GM21423 (cell line): Measurements from ENCODE around the gene SP8.

ENCODE experiments used
- ATAC-seq: cut with Tn5 transposase; IDR thresholded peaks from one replicate; pipeline ENCODE4 v1.9.1; 2021; ENCODE audit warnings: mild to moderate bottlenecking, moderate library complexity; ENCODE audit not compliant: unreplicated experiment

SP8 gene

GRCh38 chr7:20795361-20795760, 8.7 kb upstream of the SP8 start:
- ATAC-seq: no peak

- ATAC-seq: no peak
Observed at GRCh38 chr7:20794676-20795075, 8.0 kb upstream of the SP8 start.

DNA sequence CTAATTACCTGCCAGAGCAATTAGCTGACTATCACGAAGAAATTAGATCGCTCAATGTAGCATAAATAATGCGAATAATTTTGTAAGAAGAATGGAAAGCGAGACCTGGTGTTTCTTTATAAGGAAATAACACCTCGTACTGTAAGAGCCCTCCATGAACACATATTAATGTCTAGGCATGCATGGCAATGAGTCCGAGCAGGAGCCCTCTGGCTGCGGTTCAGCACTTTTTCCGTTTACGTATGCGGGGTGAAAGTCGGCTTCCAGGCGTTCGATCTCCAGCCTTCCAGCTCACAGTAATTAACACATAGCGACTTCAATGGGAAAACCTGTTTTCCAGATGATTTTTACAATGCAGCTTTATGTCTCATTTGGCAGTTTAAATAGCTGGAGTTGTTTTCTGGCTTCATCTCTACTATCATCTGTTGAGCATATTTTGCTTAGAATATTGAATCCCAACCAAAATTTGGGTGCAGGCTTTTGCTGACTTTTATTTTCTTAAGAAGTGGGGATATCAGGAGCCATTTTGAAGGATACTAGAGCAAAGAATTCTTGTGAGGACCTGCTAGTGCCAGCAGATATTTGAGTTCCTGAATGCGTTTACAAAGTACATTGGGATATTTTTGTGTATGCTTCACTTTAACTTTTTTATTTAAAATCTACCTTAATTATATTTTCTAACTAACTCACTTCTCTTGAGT, 7.2 kb upstream of the SP8 start:
- ATAC-seq: no peak

- no peak for ATAC-seq
Observed at GRCh38 chr7:20793248-20793647, 6.6 kb upstream of the SP8 start.

- ATAC-seq: no peak
Observed at GRCh38 chr7:20791538-20792434, 5.1 kb upstream of the SP8 start.

DNA sequence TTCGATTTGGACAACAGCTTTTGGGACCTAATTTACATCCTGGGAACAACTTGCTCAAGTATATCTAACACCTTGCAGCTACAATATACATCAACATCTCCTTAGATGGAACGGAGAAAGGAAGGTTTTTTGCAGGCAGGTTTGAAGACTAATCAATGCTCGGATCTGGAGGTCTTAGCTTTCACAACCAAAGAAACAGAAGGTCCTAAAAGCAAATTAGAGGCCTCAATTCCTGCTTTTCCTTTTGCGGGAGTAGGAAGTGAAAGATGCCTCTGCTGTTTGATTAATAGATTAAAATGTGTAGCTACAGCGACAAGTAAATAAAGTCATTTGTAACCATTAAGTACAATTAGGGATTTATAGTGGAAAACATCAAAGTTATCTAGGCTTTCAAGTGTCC, 3.7 kb upstream of the SP8 start:
- no peak for ATAC-seq

DNA sequence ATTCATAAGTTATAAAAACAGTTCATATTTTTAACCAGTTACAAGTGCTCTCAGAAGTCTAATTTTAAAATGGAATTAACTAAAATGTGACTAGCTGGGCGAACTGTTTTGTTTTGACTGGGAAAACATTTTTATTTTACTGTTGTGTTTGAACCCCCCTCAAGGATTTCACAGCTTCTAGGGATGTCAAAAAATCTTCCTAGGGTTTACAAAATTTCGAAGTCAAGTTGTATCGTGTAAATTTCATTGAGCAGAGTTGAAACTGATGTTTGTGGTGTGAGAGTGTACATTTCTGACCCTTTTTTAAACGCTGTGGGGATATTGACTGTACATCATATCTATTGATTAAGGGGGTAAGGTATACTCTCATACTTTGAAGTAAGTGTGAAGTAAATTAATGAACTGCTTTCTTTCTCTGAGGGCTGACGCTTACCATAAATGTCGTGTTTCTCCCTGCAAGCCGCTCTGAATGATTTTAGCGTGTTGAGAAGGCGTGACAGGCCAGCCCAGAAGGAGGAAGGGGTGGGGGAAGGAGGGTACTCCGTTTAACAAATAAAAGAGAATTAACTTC, 1.8 kb upstream of the SP8 start:
- no peak for ATAC-seq

- no peak for ATAC-seq
Observed at GRCh38 chr7:20787660-20788419, 1.2 kb upstream of the SP8 start.

- ATAC-seq: no peak
Observed at GRCh38 chr7:20786421-20786778, 286 bp downstream of the SP8 start.

DNA sequence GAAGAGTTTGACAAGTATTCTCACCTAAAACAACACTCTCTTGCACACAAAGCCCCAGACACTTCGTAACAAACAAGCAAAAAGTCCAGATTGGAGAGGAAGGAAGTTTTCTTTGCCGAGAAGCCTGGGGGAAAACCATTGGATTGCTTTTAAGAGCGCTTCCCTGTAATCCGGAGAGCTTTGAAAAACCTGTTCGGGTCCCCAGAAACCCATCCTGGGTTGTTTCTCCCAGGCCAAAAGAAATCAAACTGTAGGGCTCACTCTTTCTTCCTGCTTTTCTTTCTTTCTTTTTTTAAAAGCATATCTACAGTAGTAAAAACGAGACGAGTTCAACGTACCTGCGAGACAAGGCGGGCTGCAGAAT, 655 bp downstream of the SP8 start:
- ATAC-seq: no peak

GRCh38 chr7:20785157-20786048, 1.3 kb downstream of the SP8 start:
- no peak for ATAC-seq

- no peak for ATAC-seq
Observed at GRCh38 chr7:20784388-20785156, 2.1 kb downstream of the SP8 start.

- ATAC-seq: peak; percentile 50
Observed at GRCh38 chr7:20783700-20784387, 2.8 kb downstream of the SP8 start.

GRCh38 chr7:20783125-20783699, 3.5 kb downstream of the SP8 start:
- no peak for ATAC-seq

DNA sequence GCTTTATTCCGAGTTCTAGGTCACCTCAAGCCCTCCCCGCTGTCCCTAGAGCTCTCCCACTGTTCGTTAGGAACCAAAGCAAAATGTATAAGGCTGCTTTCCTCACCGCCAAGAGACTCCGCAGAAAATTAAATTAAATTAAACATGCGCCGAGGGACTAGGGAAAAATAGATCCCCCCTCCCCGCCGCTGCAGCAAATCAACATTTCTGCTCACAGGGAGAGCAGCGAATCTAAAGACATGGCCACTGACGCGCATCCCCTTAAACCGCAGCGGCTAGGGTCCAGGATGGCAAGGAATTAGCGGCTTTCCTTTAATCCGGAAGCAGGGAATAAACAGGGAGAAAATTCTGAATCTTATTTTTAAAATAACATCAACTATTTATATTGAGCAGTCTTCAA, 7.6 kb downstream of the SP8 start:
- ATAC-seq: no peak

DNA sequence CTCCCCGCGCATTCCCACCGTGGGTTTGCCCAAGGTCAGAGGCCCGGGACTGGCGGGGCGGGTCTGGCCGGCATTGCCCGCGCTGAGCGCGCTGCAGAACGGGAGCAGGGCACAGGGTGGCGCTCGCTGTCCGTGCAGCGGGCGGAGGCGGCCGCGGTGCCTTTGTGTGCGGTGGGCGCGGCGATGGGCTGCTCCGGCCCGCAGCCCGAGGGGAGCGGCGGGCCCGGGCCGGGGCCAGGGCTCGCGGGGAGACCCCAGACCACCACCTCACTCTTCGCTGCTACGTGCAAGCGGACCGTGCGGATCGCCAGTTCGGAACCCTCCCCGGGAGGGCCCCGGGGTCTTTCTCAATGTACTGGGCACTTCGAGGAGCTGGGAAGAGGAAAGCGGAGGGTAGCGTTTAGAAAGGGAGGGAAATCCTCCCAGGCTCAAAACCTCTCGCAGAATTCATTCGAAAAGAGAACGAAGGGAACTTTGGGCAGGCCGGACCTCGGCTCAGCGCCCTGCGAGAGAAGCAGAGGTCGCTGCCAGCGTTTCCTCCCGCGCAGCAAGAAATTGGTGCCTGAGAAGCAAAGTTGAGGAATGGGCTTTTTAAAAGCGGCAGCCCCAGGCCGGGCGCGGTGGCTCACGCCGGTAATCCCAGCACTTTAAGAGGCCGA, 8.5 kb downstream of the SP8 start:
- ATAC-seq: peak; percentile 92

- ATAC-seq: peak; percentile 47
Observed at GRCh38 chr7:20777377-20778062, 9.2 kb downstream of the SP8 start.

- no peak for ATAC-seq
Observed at GRCh38 chr7:20776942-20777341, 9.7 kb downstream of the SP8 start.
